ENCODE results near the gene ULK4.
"Not testable (repeated sequence)": the region's sequence is repeated elsewhere in the genome, so short reads cannot be mapped to it uniquely, and the experiment has no call there.

ULK4 gene

DNA sequence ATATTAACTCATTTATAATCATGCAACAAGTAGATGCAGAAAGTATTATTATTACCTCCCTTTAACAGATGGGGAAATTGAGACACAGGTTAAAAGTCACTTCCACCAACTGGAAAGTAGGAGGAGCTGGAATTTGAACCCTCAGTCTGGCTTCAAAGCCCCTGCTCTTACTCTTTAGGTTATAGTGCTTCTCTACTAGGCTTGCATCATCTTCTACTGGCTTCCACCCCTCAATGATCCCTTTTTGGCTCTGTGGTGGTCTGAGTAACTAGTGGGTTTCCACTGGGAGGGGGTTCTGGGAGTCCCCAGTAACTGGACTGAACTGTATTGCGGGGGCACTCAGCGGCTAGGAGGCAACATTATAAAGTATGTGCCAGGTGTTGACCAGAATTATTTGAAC lies 671.6 kb downstream of the ULK4 start:
- no peak for DNase-seq

DNA sequence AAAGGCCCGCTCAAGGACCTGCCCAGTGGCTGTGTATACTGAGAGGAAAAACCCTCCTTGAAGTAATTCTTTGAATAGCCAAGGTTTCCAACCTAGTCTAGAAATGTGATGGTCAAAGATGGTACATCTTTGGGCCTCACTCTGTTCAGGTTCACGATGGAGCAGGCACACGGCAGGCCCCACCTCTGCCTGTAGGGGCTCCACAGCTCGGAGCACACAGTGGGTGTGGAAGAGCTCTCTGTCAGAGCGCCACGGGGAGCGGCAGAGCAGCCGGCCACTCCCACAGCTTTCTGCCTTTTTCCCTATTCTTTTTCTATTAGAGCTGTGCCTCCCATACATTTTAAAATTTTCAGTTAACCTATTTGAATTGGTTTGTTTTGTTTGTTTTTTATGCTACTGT lies 673.1 kb downstream of the ULK4 start:
- peak; percentile 79 for DNase-seq

DNA sequence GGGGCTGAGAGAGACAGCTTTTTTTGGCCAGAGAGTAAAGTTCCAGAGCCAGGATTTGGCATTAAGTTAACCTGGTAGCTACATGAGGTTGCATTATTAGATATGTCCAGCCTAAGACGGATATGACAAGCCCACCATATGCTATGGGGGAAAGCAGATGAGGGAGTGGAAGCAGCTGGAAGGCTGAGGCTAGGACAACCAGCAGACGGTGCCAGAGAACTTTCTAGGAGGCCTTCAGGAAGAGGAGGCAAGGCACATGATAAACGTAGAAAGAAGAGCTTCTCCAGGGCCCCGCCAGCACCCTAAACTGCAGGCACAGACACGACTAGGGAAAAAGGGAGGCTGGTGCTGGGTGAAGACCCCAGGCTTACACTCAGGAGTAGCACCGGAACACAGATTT lies 675.6 kb downstream of the ULK4 start:
- no peak for DNase-seq

DNA sequence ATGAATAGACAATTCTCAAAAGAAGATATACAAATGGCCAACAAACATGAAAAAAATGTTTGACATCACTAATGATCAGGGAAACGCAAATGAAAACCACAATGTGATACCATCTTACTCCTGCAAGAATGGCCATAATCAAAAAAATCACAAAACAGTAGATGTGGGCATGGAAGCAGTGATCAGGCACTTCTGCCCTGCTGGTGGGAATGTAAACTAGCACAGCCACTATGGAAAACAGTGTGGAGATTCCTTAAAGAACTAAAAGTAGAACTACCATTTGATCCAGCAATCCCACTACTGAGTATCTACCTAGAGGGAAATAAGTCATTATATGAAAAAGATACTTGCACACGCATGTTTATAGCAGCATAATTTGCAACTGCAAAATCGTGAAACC lies 677.0 kb downstream of the ULK4 start:
- DNase-seq: not testable (repeated sequence)

DNA sequence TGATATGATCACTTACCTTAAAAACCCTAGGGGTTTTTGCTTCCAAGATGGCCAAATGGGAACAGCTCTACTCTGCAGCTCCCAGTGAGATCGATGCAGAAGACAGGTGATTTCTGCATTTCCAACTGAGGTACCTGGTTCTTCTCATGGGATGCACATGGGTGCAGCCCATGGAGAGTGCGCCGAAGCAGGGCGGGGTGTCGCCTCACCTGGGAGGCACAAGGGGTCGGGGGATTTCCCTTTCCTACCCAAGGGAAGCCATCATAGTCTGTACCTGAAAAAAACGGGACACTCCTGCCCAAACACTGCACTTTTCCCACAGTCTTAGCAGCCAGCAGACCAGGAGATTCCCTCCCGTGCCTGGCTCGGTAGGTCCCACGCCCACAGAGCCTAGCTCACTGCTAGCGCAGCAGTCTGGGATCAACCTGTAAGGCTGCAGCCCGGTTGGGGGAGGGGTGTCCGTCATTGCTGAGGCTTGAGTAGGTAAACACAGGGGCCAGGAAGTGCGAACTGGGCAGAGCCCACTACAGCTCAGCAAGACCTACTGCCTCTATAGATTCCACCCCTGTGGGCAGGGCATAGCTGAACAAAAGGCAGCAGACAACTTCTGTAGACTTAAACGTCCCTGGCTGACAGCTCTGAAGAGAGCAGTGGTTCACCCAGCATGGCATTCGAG lies 684.0 kb downstream of the ULK4 start:
- peak; percentile 15 for DNase-seq

DNA sequence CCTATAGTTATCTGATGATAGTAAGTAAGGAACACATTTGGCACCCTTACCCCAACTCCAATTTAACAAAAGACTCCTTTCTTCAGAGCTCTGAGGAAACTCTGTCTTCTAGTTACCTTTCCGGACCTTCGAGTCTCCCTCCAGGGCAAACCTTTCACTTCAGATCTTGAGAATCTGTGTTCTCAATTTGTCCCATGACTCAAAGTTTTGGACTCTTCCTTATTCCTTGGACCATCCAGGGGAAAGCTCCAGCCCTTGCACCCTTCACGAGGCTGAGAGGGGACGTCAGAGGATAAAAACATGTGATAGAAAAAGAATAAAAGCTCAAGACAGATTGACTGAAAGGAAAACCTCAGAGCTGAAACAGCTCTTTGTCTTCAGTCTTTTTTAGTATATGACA lies 685.7 kb downstream of the ULK4 start:
- no peak for DNase-seq

DNA sequence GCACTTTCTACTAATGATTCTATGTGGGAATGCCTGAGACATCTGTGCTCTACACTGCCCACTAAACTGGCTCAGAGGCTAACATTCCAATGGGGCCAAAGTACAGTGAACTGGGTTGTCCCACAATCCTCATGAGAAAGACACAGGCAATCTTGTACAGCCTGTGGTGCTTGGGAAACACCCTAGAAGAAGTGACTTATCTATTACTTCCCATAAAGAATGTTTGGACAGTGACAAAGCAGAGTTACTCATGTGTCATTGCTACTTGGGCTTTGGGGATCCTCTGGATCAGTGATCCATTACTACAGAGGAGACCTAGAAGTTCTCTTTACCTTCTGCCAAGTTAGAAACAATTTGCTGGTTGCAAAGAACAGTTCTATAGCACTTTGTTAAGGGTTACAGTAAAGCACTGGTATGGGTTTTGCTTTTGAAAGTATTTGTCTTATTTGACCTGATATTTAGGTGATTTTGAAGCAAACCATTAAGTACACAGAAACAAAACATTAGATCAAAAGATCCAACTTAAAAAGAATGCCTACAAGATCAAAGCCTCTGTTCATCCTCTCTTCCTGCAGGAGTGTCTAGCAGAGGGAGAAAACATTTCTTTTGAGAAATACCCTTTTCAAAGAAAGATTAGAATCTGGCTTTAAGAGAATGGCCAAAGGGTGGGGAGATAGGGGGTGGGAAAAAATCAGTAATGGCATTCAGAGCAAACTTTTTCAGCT lies 686.8 kb downstream of the ULK4 start:
- no peak for DNase-seq

DNA sequence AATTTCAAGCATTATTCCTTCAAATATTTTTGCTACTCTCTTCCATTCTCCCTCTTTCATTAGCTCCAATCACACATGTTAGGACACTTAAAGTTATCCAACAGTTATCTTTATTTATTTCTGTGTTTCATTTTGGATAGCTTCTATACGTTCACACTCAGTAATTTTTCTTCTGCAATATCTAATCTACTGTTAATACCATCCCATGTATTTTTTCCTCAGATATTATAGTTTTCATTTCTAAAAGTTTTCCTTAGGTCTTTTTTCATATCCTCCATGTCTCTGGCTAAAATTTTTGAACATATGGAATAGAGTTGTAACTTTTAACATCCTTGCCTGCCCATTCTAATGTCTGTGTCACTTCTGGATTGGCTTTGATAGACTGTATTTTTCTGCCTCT lies 689.2 kb downstream of the ULK4 start:
- DNase-seq: no peak

DNA sequence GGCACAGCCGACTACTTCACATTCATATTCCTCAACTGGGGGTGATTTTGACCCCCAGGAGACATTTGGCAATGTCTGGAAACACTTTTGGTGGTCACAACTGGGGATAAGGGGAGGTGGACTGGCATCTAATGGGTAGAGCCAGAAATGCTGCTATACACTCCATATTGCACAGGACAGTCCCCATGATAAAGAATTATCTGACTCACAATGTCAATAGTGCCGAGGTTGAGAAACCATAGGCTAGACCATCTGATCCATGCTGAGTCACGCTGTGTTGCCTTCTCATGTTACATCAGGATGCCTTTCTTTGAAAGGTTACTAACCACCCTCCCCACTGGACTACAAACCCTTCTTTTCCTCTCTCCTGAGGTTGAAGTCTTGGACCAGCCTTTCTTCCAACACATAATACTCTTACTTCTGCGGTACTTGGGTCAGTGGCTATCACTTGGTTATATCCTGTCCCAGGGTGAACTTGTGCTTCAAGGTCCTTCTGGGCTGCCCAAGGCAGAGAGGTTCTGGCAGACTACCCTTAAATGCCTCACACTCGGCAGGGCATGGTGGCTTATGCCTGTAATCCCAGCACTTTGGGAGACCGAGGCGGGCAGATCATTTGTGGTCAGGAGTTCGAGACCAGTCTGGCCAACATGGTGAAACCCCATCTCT lies 693.8 kb downstream of the ULK4 start:
- DNase-seq: peak; percentile 71

DNA sequence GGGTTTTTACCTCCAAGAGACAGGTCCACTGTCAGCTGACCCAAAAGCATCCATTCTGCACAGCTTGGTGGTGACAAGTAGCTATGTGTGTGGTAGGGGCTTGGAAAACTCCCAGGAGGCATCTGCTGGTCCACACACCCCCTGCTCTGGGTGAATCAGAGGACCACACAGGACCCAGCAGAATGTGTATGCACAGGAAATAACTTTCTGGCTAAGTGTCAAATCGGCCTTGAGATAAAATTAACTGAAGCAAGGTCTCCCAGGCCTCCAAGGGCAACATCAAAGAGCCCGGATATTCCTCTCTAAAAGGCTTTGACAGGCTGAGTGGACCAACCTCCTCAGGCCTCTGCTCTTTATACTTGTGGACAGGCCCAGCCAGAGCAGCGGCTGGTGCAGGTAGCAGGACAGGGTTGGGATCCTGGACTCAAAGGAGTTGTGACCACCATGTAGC lies 696.1 kb downstream of the ULK4 start:
- DNase-seq: no peak

DNA sequence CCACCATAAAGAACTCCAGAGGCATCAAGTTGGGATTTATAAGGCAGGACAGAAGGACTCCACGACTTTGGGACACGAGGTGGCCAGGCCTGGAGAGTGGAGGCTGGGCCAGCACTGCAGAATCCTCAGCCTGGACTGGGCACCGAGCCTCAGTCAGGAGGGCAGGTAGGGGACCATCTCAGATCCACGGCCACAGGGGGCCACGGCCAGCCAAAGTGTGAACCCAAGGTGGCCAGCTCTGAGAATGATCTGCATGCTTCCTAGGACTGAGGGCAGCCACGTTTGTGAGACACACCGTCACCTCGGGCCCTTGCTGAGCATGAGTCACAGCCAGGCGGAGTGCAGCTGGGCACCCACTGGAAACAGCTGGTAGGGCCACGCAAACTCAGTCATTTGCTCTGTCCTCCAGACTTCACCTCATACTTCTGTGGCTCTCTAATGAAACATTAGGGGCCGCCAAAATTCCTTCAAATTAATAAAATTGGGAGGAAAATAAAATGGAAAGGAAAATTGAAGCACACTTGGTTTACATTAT lies 696.8 kb downstream of the ULK4 start:
- no peak for DNase-seq

DNA sequence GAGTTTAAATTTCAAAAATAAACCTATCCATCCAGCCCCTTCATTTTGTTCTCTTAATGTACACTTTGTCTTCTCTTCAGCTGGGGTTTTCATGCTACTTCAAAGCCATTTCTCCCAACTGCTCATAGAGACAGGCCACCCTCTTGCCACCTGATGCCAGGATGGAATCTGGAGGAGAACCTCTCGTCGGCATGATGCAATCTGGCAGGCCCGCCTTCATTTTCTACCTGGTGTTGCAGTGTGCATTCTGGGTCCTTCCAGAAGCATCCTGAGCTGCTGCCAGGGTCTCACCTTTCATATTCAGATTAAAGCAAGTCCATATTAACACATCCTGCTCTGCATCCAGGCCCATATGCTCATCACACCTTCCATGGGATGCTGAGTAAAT lies 701.8 kb downstream of the ULK4 start:
- DNase-seq: no peak

DNA sequence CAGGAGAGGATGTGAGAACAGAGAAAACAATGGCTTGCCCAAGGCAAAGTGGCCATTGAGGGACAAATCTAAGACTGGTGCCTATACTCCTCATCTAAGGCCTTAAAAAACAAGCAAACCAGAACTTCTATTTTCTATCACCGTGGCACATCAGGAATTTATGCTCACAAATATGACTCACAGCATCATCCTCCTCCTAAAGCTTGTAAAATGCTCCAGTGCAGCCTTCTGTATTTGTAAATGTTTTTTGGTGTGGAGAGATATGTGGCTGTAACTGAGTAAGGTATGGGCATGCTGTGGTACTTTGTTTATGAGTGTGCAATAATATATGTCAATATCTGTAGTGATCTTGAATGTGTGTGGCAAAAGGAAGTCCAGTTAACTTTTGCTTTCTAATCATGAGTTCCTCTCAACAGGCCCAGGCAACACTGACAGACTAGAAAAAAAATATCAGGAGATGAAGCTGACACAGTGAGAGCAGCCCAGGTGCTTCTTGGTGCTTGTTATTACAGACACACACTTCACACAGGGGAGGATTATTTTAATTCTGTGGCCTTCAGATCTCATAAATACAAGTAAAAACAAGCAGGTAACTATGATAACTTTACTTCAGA lies 702.3 kb downstream of the ULK4 start:
- no peak for DNase-seq

DNA sequence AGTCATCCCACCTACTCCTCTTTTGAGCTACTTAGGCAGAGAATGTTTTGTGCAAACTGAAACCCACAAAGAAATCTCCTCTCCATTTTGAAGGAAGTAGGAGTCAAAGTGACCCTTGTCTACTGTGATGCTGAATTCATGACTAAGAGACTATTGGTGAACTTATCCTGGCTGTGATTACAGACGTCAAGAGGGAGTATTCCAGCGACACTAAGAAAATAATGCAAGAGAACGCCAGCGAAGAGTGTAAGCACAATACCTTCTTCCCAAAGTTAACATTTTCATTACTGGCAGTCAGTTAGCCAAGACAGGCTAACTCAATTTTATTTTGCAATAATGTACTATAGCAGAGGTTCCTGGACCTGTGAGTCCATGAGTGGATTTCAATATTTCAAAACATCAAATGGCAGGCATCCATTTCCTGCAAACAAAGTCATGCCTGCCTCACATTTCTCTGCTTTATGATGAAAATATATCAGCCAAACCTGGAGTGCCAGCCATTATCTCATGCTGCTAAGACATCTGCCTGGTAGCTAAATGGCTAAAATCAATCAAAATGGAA lies 703.6 kb downstream of the ULK4 start:
- DNase-seq: no peak

DNA sequence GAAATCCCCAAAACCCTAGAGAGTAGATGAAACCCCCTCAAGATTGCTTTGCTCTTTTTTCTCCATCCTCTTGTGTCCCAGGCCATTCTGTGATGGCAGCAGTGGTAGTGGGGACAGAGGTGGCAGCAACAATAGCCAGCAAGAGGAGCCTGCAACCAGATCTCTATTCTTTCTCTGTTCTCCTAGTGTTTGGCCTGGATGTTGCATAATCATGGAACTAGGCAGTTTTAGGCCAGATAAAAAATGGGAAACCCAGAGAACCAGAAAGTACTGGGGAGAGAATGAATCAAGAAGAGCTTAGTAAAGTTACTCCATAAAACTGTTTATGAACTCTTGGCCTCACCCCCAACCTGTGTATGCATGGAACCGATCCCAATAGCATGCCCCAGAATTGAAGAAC lies 710.3 kb downstream of the ULK4 start:
- no peak for DNase-seq

DNA sequence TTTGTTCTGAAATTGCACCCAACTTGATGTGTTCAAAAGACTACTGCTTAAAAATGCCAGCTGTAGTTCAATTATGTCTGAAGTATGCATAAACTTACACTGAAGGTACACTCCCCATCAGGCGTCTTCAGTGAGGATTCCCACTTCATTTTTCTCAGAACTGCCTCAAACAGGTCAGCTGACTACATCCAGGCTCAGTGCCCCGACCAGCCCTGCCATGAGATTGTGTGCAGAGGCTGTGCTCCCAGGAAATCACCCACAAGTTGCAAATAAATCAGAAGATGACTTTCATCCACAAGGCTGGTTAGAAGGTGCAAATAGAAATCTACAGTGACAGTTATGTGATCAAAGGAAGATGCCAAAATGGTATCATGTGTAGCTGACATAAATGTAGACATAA lies 711.1 kb downstream of the ULK4 start:
- no peak for DNase-seq

DNA sequence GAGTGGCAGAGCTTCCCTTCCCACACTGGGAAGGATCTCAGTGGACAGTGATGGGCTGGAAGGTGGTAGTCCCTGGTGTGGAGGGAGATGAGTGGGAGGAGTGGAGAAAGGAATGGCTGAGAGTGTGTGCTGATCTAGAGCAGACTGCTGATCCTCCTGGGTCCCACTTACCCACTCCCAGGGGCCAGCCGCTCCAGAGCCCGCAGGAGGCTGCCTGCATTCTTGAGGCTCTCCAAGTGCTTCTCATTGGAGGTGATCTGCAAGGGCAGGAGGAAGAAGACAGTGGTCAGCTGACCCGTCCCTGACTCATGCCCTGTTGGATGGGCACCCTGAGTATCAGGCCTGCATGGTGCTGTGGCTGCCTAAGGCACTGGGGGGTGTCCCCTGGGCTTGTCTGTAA lies 712.6 kb downstream of the ULK4 start:
- DNase-seq: no peak

DNA sequence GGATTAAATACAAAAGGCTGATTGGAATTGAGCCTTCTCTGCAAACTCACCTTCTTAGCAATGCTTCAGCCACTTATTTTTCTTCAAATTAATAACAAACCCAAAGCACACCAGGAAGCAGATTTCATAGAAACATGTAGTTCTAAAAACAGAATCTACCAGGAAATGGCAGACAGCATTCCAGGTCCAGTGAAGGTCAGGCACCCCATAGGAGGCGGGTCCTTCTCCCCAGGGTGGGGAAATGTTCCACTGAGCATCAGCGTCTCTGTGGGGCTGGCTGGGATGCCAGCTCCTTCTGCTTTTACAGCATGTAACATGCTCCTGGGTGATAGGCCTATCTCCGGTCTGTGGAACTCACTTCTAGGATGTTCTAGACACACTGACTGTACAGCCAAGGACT lies 713.4 kb downstream of the ULK4 start:
- no peak for DNase-seq

DNA sequence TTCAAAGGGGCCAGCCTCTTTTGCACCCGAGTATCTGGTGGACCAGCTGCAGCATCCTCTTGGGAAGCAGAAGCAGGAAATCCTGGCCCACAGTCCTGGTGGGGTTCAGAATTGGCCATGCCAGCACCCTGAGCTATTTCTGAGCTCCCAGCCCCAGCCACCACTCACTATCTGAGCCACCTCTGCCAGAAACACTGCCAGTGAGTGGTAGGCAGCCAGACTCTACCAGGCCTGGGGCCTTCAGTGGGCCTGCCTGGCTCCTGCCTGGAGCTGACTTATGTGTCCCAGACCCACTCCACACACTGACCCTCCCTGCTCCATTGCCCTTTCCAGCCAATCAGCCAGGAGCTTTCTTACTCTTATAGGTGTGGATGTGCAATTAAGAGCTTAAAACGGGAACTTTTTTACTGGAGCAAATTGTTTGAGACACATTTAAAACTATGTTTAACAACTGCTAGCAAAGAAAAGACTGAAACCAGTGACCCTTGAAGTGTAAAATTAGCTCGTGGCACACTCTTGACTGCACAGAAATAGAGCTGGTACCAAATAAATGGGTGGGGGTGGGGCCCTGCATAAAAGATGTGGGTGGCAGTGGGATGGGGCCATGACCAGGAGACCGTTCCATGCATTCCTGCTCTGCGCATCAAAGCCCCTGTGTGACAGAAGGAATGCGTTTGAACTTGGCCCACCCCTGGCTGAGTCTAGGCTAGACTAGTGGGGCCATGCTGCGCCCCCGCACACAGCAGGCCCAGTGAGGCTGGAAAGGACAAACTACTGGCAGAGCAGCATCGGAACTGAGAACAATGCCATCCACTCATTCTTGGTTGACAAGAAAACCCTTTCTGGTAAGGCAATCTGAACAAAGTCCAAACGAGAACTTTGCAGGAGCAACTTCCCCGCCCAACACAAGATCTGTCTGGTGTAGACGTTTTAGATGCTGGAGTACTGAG lies 714.6 kb downstream of the ULK4 start:
- no peak for DNase-seq

DNA sequence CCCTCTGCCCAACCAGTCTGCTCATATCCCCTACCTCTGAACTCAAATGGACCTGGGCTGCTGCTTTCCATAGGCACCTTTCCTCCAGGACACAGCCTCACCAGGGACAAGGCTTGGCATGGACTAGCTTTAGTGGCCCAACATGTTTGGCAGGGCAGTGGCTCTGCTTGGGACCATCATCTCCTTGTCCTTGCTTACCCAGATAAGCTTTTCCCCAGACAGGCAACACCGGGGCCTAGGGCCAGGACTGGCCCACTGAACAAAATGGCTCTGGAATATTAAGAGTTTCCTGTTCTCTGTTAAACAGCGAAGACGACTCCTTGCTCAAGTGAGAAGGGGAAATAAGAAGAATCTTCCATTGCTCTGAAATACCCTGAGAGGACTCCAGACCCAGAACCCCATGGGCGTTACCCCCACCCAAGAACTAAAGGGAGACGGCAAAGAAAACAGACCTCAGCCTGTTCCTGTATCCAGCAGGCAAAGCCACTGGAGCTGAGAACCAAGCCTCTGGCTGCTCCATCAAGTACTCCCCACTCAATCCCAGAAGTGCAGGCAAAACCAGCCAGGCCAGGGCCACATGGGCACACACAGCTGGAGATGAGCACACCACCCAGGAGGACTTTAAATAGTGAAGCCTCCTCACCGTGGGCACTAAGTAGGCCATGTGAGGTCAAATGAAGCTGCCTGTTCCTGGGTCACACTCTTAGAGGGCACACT lies 717.1 kb downstream of the ULK4 start:
- no peak for DNase-seq

DNA sequence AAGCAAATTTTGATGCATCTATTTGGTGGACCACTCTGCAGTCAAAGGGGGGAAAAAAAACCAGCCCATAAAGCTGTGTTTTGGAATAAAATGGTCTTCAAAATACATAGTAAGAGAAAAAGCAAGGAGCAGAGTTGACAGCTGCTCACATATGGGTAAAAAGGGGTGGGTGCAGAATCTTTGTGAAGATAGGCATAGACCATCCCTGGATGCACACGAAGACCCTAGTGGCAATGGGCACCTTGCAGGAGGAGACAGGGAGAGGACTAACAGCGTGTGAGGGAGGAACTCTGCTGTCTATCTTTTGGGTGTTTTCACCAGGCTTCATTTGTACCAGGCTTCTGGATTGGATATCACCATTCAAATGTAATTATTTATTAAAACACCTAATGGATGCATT lies 718.7 kb downstream of the ULK4 start:
- DNase-seq: no peak

Data from NCI-H69 (cell line).